ENCODE data around the gene GIPC3. TPM values are rescaled to one million over a fixed set of nuclear protein-coding genes. Genes with fewer than 3 reads are reported as not detected.

Gene GIPC3
- total RNA-seq, 1 experiment from 2014 or later, result not detected

GRCh38 chr19:3610745-3611717 lies 25.8 kb downstream of the GIPC3 start:
- in situ Hi-C loops (cut with HindIII; ENCODE audit: low pct_unique_long_range_greater_than_20kb, low sequenced_read_pairs), result no loop called here

GRCh38 chr19:3611841-3612240 lies 26.6 kb downstream of the GIPC3 start:
- no peak for DNase-seq (ENCODE audit: low read depth)
- in situ Hi-C loops (cut with HindIII; ENCODE audit: low pct_unique_long_range_greater_than_20kb, low sequenced_read_pairs), result no loop called here

More at GRCh38 chr19:3610745-3611717, 25.8 kb downstream of the GIPC3 start:
- DNase-seq (ENCODE audit: low read depth), result no peak

GRCh38 chr19:3612330-3612729 lies 27.1 kb downstream of the GIPC3 start:
- in situ Hi-C loops (cut with HindIII; ENCODE audit: low pct_unique_long_range_greater_than_20kb, low sequenced_read_pairs), result no loop called here
- DNase-seq (ENCODE audit: low read depth), result no peak

- in situ Hi-C loops (cut with HindIII; ENCODE audit: low pct_unique_long_range_greater_than_20kb, low sequenced_read_pairs), result no loop called here
- no peak for DNase-seq (ENCODE audit: low read depth)
Measured at GRCh38 chr19:3612901-3613741, 27.8 kb downstream of the GIPC3 start.

GRCh38 chr19:3613818-3614661 lies 28.8 kb downstream of the GIPC3 start:
- in situ Hi-C loops (cut with HindIII; ENCODE audit: low pct_unique_long_range_greater_than_20kb, low sequenced_read_pairs), result no loop called here
- DNase-seq (ENCODE audit: low read depth), result no peak

GRCh38 chr19:3614858-3615505 lies 29.7 kb downstream of the GIPC3 start:
- in situ Hi-C loops (cut with HindIII; ENCODE audit: low pct_unique_long_range_greater_than_20kb, low sequenced_read_pairs), result no loop called here
- no peak for DNase-seq (ENCODE audit: low read depth)

GRCh38 chr19:3615524-3616135 lies 30.4 kb downstream of the GIPC3 start:
- no peak for DNase-seq (ENCODE audit: low read depth)
- in situ Hi-C loops (cut with HindIII; ENCODE audit: low pct_unique_long_range_greater_than_20kb, low sequenced_read_pairs), result no loop called here

- in situ Hi-C loops (cut with HindIII; ENCODE audit: low pct_unique_long_range_greater_than_20kb, low sequenced_read_pairs), result no loop called here
- no peak for DNase-seq (ENCODE audit: low read depth)
Measured at GRCh38 chr19:3617463-3617862, 32.2 kb downstream of the GIPC3 start.

- in situ Hi-C loops (cut with HindIII; ENCODE audit: low pct_unique_long_range_greater_than_20kb, low sequenced_read_pairs), result no loop called here
- DNase-seq (ENCODE audit: low read depth), result peak; percentile 12
Measured at GRCh38 chr19:3618144-3618810, 33.0 kb downstream of the GIPC3 start.

GRCh38 chr19:3618811-3619630 lies 33.7 kb downstream of the GIPC3 start:
- in situ Hi-C loops (cut with HindIII; ENCODE audit: low pct_unique_long_range_greater_than_20kb, low sequenced_read_pairs), result no loop called here
- no peak for DNase-seq (ENCODE audit: low read depth)

- in situ Hi-C loops (cut with HindIII; ENCODE audit: low pct_unique_long_range_greater_than_20kb, low sequenced_read_pairs), result no loop called here
- no peak for DNase-seq (ENCODE audit: low read depth)
Measured at GRCh38 chr19:3619631-3620012, 34.3 kb downstream of the GIPC3 start.

GRCh38 chr19:3620145-3620816 lies 35.0 kb downstream of the GIPC3 start:
- in situ Hi-C loops (cut with HindIII; ENCODE audit: low pct_unique_long_range_greater_than_20kb, low sequenced_read_pairs), result no loop called here

GRCh38 chr19:3620817-3621547 lies 35.7 kb downstream of the GIPC3 start:
- no peak for DNase-seq (ENCODE audit: low read depth)
- in situ Hi-C loops (cut with HindIII; ENCODE audit: low pct_unique_long_range_greater_than_20kb, low sequenced_read_pairs), result no loop called here

More at GRCh38 chr19:3620145-3620816, 35.0 kb downstream of the GIPC3 start:
- DNase-seq (ENCODE audit: low read depth), result no peak

GRCh38 chr19:3621689-3622088 lies 36.4 kb downstream of the GIPC3 start:
- in situ Hi-C loops (cut with HindIII; ENCODE audit: low pct_unique_long_range_greater_than_20kb, low sequenced_read_pairs), result no loop called here
- no peak for DNase-seq (ENCODE audit: low read depth)

- in situ Hi-C loops (cut with HindIII; ENCODE audit: low pct_unique_long_range_greater_than_20kb, low sequenced_read_pairs), result no loop called here
- DNase-seq (ENCODE audit: low read depth), result no peak
Measured at GRCh38 chr19:3622224-3622623, 36.9 kb downstream of the GIPC3 start.
